Airway epithelial cell (primary cell): ENCODE data around the gene GJA3. TPM values are rescaled to one million over a fixed set of nuclear protein-coding genes. Genes with fewer than 3 reads are reported as not detected.

Experiments used
- total RNA-seq: library from RNA; depleted of rRNA; stranded (reverse); fragments of >200 nt; gene quantifications from 2 replicates; pipeline ENCODE4 v1.2.3, GENCODE V29; 2015

The GJA3 gene
- 0.37 and 0.71 TPM in 2 replicates for total RNA-seq

GRCh38 chr13:20160306-20161274 is at the start of gene GJA3:
Gene GJA3 (minus strand): TSS chr13:20161052. CDS start chr13:20143288, 17,764 bp downstream.

DNA sequence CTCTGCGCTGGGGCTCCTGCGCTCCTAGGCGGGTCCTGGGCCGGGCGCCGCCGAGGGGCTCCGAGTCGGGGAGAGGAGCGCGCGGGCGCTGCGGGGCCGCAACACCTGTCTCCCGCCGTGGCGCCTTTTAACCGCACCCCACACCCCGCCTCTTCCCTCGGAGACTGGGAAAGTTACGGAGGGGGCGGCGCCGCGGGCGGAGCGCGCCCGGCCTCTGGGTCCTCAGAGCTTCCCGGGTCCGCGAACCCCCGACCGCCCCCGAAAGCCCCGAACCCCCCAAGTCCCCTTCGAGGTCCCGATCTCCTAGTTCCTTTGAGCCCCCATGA is 31.9 kb upstream of the GJA3 start, which contains the start of gene GJB2:
GJB2 (minus strand) TSS at position 103 of the 326 bp plus-strand sequence. CDS start 3,357 bp downstream, outside the sequence.

Other genes with a start within 250 kb of the GJA3 start
- 23.6 and 29.7 TPM in 2 replicates for gene ZMYM2, start 202.3 kb downstream of the GJA3 start, total RNA-seq
- gene GJB2, start 31.9 kb upstream of the GJA3 start, total RNA-seq, result 576 and 669 TPM in 2 replicates
- 50.7 and 55.4 TPM in 2 replicates for gene GJB6, start 71.3 kb upstream of the GJA3 start, total RNA-seq